ENCODE measurements around the gene ADAM11. TPM values are rescaled to one million over a fixed set of nuclear protein-coding genes. Genes with fewer than 3 reads are reported as not detected.

ADAM11 gene
- total and polyA plus RNA-seq, 2 of the 13 experiments (the other 11 are each of a cell fraction or from before 2014, with no cell fraction given), result 0.38 to 0.91 TPM

DNA sequence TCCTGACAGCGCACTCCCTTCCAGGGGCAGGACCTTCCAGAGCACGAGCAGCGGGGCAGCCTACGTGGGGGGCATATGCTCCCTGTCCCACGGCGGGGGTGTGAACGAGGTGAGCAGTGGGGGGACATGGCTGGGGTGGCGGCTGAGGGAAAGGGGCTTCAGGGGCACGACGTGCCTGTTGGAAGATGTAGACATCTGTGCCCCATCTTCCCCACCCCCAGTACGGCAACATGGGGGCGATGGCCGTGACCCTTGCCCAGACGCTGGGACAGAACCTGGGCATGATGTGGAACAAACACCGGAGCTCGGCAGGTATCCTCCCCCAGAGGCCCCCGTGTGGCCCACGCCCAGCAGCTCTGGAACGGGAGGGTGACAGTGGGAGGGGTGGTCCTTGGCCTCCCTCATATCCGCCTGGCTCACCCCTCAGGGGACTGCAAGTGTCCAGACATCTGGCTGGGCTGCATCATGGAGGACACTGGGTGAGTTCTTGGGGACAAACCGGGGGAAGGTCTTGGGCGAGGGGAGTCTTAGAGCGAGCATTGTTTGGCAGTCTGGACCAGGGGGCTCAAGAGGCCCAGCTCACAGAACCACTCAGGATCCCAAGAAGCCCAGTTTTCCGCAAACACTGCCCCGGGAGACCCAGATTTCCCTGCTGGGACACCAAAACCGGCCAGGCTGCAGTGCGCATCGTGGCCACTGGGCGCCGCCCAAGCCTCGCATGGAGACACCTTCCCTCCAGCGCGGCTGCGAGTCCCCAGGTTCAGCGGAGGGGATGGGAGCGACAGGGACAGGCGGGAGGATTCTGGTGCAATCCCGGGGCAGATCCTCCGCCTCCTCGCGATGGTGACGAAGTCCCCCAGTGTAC, 15.7 kb downstream of the ADAM11 start (continued):
- TF ChIP-seq NAIF1 (CRISPR knock-in tag; IDR thresholded peaks at IDR 0.05; ENCODE audit: borderline replicate concordance), result no peak
- no peak for TF ChIP-seq ATM (IDR thresholded peaks at IDR 0.05; ENCODE audit: borderline replicate concordance)
- no peak for TF ChIP-seq GABPB1 (CRISPR knock-in tag; IDR thresholded peaks at IDR 0.05)
- peak; percentile 78 for TF ChIP-seq ZNF263 (CRISPR knock-in tag; IDR thresholded peaks at IDR 0.05)
- TF ChIP-seq, protein P1, sequence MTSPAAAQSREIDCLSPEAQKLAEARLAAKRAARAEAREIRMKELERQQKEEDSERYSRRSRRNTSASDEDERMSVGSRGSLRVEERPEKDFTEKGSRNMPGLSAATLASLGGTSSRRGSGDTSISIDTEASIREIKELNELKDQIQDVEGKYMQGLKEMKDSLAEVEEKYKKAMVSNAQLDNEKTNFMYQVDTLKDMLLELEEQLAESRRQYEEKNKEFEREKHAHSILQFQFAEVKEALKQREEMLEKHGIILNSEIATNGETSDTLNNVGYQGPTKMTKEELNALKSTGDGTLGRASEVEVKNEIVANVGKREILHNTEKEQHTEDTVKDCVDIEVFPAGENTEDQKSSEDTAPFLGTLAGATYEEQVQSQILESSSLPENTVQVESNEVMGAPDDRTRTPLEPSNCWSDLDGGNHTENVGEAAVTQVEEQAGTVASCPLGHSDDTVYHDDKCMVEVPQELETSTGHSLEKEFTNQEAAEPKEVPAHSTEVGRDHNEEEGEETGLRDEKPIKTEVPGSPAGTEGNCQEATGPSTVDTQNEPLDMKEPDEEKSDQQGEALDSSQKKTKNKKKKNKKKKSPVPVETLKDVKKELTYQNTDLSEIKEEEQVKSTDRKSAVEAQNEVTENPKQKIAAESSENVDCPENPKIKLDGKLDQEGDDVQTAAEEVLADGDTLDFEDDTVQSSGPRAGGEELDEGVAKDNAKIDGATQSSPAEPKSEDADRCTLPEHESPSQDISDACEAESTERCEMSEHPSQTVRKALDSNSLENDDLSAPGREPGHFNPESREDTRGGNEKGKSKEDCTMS (CRISPR knock-in tag; conservative IDR thresholded peaks at IDR 0.05), result no peak
- no peak for TF ChIP-seq HCFC1 (IDR thresholded peaks at IDR 0.05; ENCODE audit: low read depth, low read length)
- TF ChIP-seq ZNF557 (CRISPR knock-in tag; IDR thresholded peaks at IDR 0.05), result no peak
- TF ChIP-seq, protein P2, sequence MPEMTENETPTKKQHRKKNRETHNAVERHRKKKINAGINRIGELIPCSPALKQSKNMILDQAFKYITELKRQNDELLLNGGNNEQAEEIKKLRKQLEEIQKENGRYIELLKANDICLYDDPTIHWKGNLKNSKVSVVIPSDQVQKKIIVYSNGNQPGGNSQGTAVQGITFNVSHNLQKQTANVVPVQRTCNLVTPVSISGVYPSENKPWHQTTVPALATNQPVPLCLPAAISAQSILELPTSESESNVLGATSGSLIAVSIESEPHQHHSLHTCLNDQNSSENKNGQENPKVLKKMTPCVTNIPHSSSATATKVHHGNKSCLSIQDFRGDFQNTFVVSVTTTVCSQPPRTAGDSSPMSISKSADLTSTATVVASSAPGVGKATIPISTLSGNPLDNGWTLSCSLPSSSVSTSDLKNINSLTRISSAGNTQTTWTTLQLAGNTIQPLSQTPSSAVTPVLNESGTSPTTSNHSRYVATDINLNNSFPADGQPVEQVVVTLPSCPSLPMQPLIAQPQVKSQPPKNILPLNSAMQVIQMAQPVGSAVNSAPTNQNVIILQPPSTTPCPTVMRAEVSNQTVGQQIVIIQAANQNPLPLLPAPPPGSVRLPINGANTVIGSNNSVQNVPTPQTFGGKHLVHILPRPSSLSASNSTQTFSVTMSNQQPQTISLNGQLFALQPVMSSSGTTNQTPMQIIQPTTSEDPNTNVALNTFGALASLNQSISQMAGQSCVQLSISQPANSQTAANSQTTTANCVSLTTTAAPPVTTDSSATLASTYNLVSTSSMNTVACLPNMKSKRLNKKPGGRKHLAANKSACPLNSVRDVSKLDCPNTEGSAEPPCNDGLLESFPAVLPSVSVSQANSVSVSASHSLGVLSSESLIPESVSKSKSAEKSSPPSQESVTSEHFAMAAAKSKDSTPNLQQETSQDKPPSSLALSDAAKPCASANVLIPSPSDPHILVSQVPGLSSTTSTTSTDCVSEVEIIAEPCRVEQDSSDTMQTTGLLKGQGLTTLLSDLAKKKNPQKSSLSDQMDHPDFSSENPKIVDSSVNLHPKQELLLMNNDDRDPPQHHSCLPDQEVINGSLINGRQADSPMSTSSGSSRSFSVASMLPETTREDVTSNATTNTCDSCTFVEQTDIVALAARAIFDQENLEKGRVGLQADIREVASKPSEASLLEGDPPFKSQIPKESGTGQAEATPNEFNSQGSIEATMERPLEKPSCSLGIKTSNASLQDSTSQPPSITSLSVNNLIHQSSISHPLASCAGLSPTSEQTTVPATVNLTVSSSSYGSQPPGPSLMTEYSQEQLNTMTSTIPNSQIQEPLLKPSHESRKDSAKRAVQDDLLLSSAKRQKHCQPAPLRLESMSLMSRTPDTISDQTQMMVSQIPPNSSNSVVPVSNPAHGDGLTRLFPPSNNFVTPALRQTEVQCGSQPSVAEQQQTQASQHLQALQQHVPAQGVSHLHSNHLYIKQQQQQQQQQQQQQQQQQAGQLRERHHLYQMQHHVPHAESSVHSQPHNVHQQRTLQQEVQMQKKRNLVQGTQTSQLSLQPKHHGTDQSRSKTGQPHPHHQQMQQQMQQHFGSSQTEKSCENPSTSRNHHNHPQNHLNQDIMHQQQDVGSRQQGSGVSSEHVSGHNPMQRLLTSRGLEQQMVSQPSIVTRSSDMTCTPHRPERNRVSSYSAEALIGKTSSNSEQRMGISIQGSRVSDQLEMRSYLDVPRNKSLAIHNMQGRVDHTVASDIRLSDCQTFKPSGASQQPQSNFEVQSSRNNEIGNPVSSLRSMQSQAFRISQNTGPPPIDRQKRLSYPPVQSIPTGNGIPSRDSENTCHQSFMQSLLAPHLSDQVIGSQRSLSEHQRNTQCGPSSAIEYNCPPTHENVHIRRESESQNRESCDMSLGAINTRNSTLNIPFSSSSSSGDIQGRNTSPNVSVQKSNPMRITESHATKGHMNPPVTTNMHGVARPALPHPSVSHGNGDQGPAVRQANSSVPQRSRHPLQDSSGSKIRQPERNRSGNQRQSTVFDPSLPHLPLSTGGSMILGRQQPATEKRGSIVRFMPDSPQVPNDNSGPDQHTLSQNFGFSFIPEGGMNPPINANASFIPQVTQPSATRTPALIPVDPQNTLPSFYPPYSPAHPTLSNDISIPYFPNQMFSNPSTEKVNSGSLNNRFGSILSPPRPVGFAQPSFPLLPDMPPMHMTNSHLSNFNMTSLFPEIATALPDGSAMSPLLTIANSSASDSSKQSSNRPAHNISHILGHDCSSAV (CRISPR knock-in tag; IDR thresholded peaks at IDR 0.05; ENCODE audit: borderline replicate concordance), result 0 out of 2 replicates have a peak, but pooled peaks have one; percentile 59
- TF ChIP-seq ZNF124 (CRISPR knock-in tag; IDR thresholded peaks at IDR 0.05), result no peak; the same call in 1 of the 2 replicates
- TF ChIP-seq, protein P3, sequence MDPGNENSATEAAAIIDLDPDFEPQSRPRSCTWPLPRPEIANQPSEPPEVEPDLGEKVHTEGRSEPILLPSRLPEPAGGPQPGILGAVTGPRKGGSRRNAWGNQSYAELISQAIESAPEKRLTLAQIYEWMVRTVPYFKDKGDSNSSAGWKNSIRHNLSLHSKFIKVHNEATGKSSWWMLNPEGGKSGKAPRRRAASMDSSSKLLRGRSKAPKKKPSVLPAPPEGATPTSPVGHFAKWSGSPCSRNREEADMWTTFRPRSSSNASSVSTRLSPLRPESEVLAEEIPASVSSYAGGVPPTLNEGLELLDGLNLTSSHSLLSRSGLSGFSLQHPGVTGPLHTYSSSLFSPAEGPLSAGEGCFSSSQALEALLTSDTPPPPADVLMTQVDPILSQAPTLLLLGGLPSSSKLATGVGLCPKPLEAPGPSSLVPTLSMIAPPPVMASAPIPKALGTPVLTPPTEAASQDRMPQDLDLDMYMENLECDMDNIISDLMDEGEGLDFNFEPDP (CRISPR knock-in tag; conservative IDR thresholded peaks at IDR 0.05), result no peak
- TF ChIP-seq AHR (CRISPR knock-in tag; IDR thresholded peaks at IDR 0.05), result 0 out of 2 replicates have a peak, but pooled peaks have one; percentile 62
- TF ChIP-seq, protein P4, sequence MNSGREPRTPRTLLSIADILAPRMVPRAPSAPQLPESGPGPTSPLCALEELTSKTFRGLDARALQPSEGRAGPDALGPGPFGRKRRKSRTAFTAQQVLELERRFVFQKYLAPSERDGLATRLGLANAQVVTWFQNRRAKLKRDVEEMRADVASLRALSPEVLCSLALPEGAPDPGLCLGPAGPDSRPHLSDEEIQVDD (CRISPR knock-in tag; IDR thresholded peaks at IDR 0.05; ENCODE audit: borderline replicate concordance), result no peak; the same call in 1 of the 2 replicates
- TF ChIP-seq KLF11 (CRISPR knock-in tag; IDR thresholded peaks at IDR 0.05), result no peak
- TF ChIP-seq, protein P5, sequence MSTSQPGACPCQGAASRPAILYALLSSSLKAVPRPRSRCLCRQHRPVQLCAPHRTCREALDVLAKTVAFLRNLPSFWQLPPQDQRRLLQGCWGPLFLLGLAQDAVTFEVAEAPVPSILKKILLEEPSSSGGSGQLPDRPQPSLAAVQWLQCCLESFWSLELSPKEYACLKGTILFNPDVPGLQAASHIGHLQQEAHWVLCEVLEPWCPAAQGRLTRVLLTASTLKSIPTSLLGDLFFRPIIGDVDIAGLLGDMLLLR (CRISPR knock-in tag; IDR thresholded peaks at IDR 0.05), result no peak
- TF ChIP-seq ZNF777 (CRISPR knock-in tag; IDR thresholded peaks at IDR 0.05), result no peak
- peak; percentile 80 for TF ChIP-seq XRCC5 (optimal IDR thresholded peaks at IDR 0.05; ENCODE audit: low read length)
